Measurements from ENCODE around the gene IGF1.

IGF1 gene

DNA sequence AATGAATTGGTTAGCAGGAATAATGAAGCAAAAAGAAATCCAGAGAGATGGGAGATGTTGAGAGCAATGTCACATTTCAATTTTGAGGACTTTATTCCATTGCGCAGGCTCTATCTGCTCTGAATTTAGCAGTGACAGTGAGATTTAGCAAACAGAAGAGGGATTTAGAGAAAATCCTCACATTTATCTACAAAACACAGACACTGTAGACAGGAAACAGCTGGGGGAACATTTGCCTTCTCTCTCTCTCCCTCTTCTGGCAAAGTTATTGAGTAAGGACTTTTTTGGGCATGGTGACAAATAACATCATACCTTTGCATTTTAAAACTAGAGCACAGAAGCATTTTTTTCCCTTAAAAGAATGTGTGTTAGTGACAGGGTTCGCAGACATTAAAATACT is at the start of gene IGF1:
IGF1 (minus strand) TSS at position 158 of the 400 bp plus-strand sequence. CDS start 182 bp downstream, outside the sequence.
- FAIRE-seq = no peak
- DNase-seq (ENCODE audit: insufficient read length, low spot score) = no peak
- TF ChIP-seq, protein P1, sequence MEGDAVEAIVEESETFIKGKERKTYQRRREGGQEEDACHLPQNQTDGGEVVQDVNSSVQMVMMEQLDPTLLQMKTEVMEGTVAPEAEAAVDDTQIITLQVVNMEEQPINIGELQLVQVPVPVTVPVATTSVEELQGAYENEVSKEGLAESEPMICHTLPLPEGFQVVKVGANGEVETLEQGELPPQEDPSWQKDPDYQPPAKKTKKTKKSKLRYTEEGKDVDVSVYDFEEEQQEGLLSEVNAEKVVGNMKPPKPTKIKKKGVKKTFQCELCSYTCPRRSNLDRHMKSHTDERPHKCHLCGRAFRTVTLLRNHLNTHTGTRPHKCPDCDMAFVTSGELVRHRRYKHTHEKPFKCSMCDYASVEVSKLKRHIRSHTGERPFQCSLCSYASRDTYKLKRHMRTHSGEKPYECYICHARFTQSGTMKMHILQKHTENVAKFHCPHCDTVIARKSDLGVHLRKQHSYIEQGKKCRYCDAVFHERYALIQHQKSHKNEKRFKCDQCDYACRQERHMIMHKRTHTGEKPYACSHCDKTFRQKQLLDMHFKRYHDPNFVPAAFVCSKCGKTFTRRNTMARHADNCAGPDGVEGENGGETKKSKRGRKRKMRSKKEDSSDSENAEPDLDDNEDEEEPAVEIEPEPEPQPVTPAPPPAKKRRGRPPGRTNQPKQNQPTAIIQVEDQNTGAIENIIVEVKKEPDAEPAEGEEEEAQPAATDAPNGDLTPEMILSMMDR (IDR thresholded peaks at IDR 0.05; ENCODE audit: insufficient read depth, missing control alignments) = peak; percentile 34

- DNase-seq (ENCODE audit: insufficient read length, low spot score) = no peak
- FAIRE-seq = no peak
- TF ChIP-seq, protein P1 (IDR thresholded peaks at IDR 0.05; ENCODE audit: insufficient read depth, missing control alignments) = no peak
These were observed 47.7 kb upstream of the IGF1 start for GRCh38 chr12:102528111-102528510.

- DNase-seq (ENCODE audit: insufficient read length, low spot score) = no peak
- TF ChIP-seq, protein P1 (IDR thresholded peaks at IDR 0.05; ENCODE audit: insufficient read depth, missing control alignments) = no peak
- FAIRE-seq = no peak
These were observed 46.9 kb upstream of the IGF1 start for GRCh38 chr12:102527171-102527720.

- no peak for FAIRE-seq
- TF ChIP-seq, protein P1 (IDR thresholded peaks at IDR 0.05; ENCODE audit: insufficient read depth, missing control alignments) = no peak
- no peak for DNase-seq (ENCODE audit: insufficient read length, low spot score)
These were observed 46.3 kb upstream of the IGF1 start for GRCh38 chr12:102526656-102527055.

- TF ChIP-seq, protein P1 (IDR thresholded peaks at IDR 0.05; ENCODE audit: insufficient read depth, missing control alignments) = no peak
- no peak for FAIRE-seq
- no peak for DNase-seq (ENCODE audit: insufficient read length, low spot score)
These were observed 42.4 kb upstream of the IGF1 start for GRCh38 chr12:102522768-102523167.

- DNase-seq (ENCODE audit: insufficient read length, low spot score) = no peak
- FAIRE-seq = no peak
- TF ChIP-seq, protein P1 (IDR thresholded peaks at IDR 0.05; ENCODE audit: insufficient read depth, missing control alignments) = no peak
These were observed 41.4 kb upstream of the IGF1 start for GRCh38 chr12:102521662-102522277.

DNA sequence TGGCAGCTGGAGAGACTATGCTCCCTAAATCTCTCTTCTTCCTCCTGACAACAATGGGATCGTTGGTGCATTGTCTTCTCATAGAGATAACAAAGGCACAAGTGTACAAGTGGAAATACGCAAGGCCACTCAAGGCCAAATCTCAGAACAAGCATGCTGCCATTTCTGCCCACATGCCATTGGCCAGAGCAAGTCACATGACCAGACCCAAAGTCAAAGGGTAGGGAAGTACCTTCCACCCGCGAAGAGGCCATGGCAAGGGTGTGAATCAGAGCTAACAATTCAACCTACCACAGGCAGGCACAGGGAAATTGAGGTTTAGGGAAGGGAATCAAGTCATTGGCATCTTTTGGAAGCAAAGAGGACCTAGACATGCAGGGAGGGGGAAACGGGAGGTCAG is 38.5 kb upstream of the IGF1 start:
- no peak for DNase-seq (ENCODE audit: insufficient read length, low spot score)
- no peak for FAIRE-seq
- TF ChIP-seq, protein P1 (IDR thresholded peaks at IDR 0.05; ENCODE audit: insufficient read depth, missing control alignments) = no peak

Measured in D721Med (cell line).